GM23248 (cell line): ENCODE results near the gene ELOVL5.

Experiments
- EZH2 ChIP-seq: fragments of 200-600 bp; sonication (generic); IDR thresholded peaks from 2 replicates; pipeline ENCODE4 v1.6.1; 2018; ENCODE audit warnings: antibody characterized with exemption, mild to moderate bottlenecking; ENCODE audit not compliant: insufficient read depth, poor library complexity, severe bottlenecking
- EZH2phosphoT487 ChIP-seq: fragments of 200-600 bp; sonication (generic); IDR thresholded peaks from 2 replicates; pipeline ENCODE4 v1.6.1; 2018; ENCODE audit warnings: antibody characterized with exemption, moderate library complexity, mild to moderate bottlenecking, low read depth; ENCODE audit not compliant: insufficient read depth

GRCh38 chr6:53326372-53327016, 22.3 kb downstream of the ELOVL5 start:
- TF ChIP-seq EZH2phosphoT487, result no peak
- no peak for TF ChIP-seq EZH2
